K562 (cell line): ENCODE measurements around the gene KLHL14. TPM values are rescaled to one million over a fixed set of nuclear protein-coding genes. Genes with fewer than 3 reads are reported as not detected.

Source experiments
- ATAC-seq: fragments of 200-7000 bp; cut with Tn5 transposase; 3 replicates; pipeline ENCODE4 v1.9.1; 2020; ENCODE audit warnings: moderate library complexity
- BruUV-seq: library from RNA; stranded (reverse); fragments of 400-500 nt; replicated peaks from 2 replicates; lab custom pipeline; 2021; lab: Mats Ljungman, UMichigan
- CTCF ChIA-PET: fragments of 300-600 bp; formaldehyde crosslinking; extraction: SDS; loops from one replicate; lab custom pipeline; 2021; ENCODE audit warnings: low intra/inter-chr PET ratio; lab: Yijun Ruan, JAX
- POLR2A ChIA-PET: fragments of 300-600, 350-650 bp; sonication (Branson Sonifier 250); formaldehyde crosslinking; extraction: SDS; loops from one replicate; lab custom pipeline; 2021; ENCODE audit warnings: antibody characterized with exemption, inconsistent platforms; lab: Yijun Ruan, JAX
- DNase-seq, 4 experiments: peaks; one replicate each; pipeline versions ENCODE4 v3.0.0 to v3.0.0-alpha.2; 2011 to 2018; ENCODE audit warnings: low spot score in 3 of 4, mixed read lengths in 3 of 4; ENCODE audit errors: extremely low read depth in 1 of 4
- FAIRE-seq: peaks from 2 replicates; lab custom pipeline; 2011; peaks lifted over from hg19 to GRCh38; lab: Jason Lieb, UNC
- H2AFZ ChIP-seq: 2 replicates; pipeline ENCODE4 v1.6.0; 2011; ENCODE audit warnings: low read depth, low read length, control low read depth, inconsistent platforms
- H3K27ac ChIP-seq: fragments of 200-600 bp; 3 replicates; pipeline ENCODE4 v1.8.0; 2011; ENCODE audit warnings: low read depth, mild to moderate bottlenecking, control low read depth, inconsistent platforms, low read length, moderate library complexity, mixed read lengths; ENCODE audit errors: extremely low read depth
- H3K27me3 ChIP-seq, 2 experiments: fragments of 300-600 bp in 1 of 2; 2 replicates in 1 of 2; 3 replicates in 1 of 2; pipeline versions ENCODE4 v1.6.0 to v1.8.0; 2011; ENCODE audit warnings: inconsistent platforms in 2 of 2, low read length in 2 of 2, mild to moderate bottlenecking in 1 of 2, mixed read lengths in 1 of 2, moderate library complexity in 1 of 2; ENCODE audit not compliant: control insufficient read depth in 2 of 2, insufficient read depth in 2 of 2
- H3K36me3 ChIP-seq: fragments of 300-600 bp; 3 replicates; pipeline ENCODE4 v1.8.0; 2011; ENCODE audit warnings: mild to moderate bottlenecking, low read length, inconsistent platforms; ENCODE audit not compliant: control insufficient read depth, insufficient read depth
- H3K4me1 ChIP-seq, 2 experiments: fragments of 200-600 bp in 1 of 2; replicated peaks in 1 of 2; 2 replicates in 1 of 2; 3 replicates in 1 of 2; pipeline versions ENCODE4 v1.5.1 to v1.8.0; 2011; ENCODE audit warnings: inconsistent platforms in 2 of 2, low read length in 2 of 2, mild to moderate bottlenecking in 1 of 2, mixed read lengths in 1 of 2, moderate library complexity in 1 of 2; ENCODE audit not compliant: control insufficient read depth in 2 of 2, insufficient read depth in 2 of 2
- H3K4me2 ChIP-seq: 2 replicates; pipeline ENCODE4 v1.6.1; 2011; ENCODE audit warnings: low read length, control low read depth, inconsistent platforms, mixed read lengths; ENCODE audit not compliant: insufficient read depth
- H3K4me3 ChIP-seq: fragments of 200-600 bp; sonication (generic), shearing (Covaris generic); 2 replicates; pipeline ENCODE4 v1.5.1; 2016; ENCODE audit warnings: control low read depth, inconsistent platforms
- H3K79me2 ChIP-seq: fragments of 200-600 bp; 3 replicates; pipeline ENCODE4 v1.8.0; 2011; ENCODE audit warnings: low read length, inconsistent platforms; ENCODE audit not compliant: control insufficient read depth, insufficient read depth
- H3K9ac ChIP-seq, 2 experiments: 2 replicates each; pipeline versions ENCODE4 v1.6.0 to v1.6.1; 2011; ENCODE audit warnings: low read depth in 2 of 2, low read length in 2 of 2, control low read depth in 1 of 2, inconsistent platforms in 1 of 2, mild to moderate bottlenecking in 1 of 2, mixed read lengths in 1 of 2; ENCODE audit not compliant: insufficient read depth in 1 of 2
- H3K9me1 ChIP-seq: one replicate; pipeline ENCODE4 v1.6.0; 2011; ENCODE audit warnings: inconsistent platforms, mild to moderate bottlenecking, low read length, moderate library complexity; ENCODE audit not compliant: control insufficient read depth, insufficient read depth
- H3K9me3 ChIP-seq: replicated peaks from 2 replicates; pipeline ENCODE4 v1.5.1; 2011; ENCODE audit warnings: low read depth, low read length, inconsistent platforms; ENCODE audit not compliant: control insufficient read depth, insufficient read depth
- H4K20me1 ChIP-seq: replicated peaks from 2 replicates; pipeline ENCODE4 v1.6.1; 2011; ENCODE audit warnings: low read length, inconsistent platforms, mixed read lengths; ENCODE audit not compliant: control insufficient read depth, insufficient read depth
- ASH1L ChIP-seq: fragments of 450-650 bp; IDR thresholded peaks from 2 replicates; pipeline ENCODE4 v1.6.1; 2018; ENCODE audit warnings: borderline replicate concordance, mild to moderate bottlenecking, low read depth; ENCODE audit not compliant: partially characterized antibody
- CBX5 ChIP-seq: IDR thresholded peaks from 2 replicates; pipeline ENCODE4 v1.6.1; 2014; ENCODE audit warnings: low read depth, borderline replicate concordance
- CHD1 ChIP-seq: fragments of 200-600 bp; sonication (generic); IDR thresholded peaks from one replicate; pipeline ENCODE4 v1.6.1; 2012; ENCODE audit warnings: mild to moderate bottlenecking, moderate library complexity, low read length, inconsistent platforms
- FIP1L1 ChIP-seq: fragments of 200-400 bp; formaldehyde crosslinking; IDR thresholded peaks from 2 replicates; pipeline ENCODE4 v1.6.1; 2018; ENCODE audit warnings: mild to moderate bottlenecking, low read depth, low read length; ENCODE audit not compliant: poor library complexity, severe bottlenecking
- HMG20B ChIP-seq: fragments of 250-450 bp; sonication (Bioruptor Pico); IDR thresholded peaks from 2 replicates; pipeline ENCODE4 v1.5.0; 2021; ENCODE audit warnings: mild to moderate bottlenecking
- JUNB ChIP-seq: fragments of 450-650 bp; formaldehyde crosslinking; conservative IDR thresholded peaks from 2 replicates; pipeline ENCODE4 v1.4.0; 2020; ENCODE audit warnings: mild to moderate bottlenecking
- MBD2 ChIP-seq: sonication (generic); IDR thresholded peaks from 2 replicates; pipeline ENCODE4 v1.6.1; 2016; ENCODE audit warnings: low read depth, borderline replicate concordance
- MTA3 ChIP-seq: fragments of 450-650 bp; formaldehyde crosslinking; IDR thresholded peaks from 2 replicates; pipeline ENCODE4 v1.6.1; 2017; ENCODE audit warnings: mild to moderate bottlenecking, borderline replicate concordance
- NCOA6 ChIP-seq: fragments of 450-650 bp; IDR thresholded peaks from 2 replicates; pipeline ENCODE4 v1.6.1; 2017; ENCODE audit warnings: mild to moderate bottlenecking
- NR1H2 ChIP-seq: sonication (generic); formaldehyde crosslinking; IDR thresholded peaks from 2 replicates; pipeline ENCODE4 v1.4.0; 2020; ENCODE audit warnings: mild to moderate bottlenecking, missing genetic modification reagents
- RBM34 ChIP-seq: fragments of 200-400 bp; formaldehyde crosslinking; IDR thresholded peaks from 2 replicates; pipeline ENCODE4 v1.6.1; 2018; ENCODE audit warnings: low read length, borderline replicate concordance; ENCODE audit not compliant: insufficient read depth
- SMARCE1 ChIP-seq: fragments of 450-650 bp; IDR thresholded peaks from 2 replicates; pipeline ENCODE4 v1.7.1; 2016; ENCODE audit warnings: mild to moderate bottlenecking
- SREBF1 ChIP-seq: fragments of 150-350 bp; IDR thresholded peaks from 2 replicates; pipeline ENCODE4 v1.6.1; 2014; ENCODE audit warnings: antibody characterized with exemption, low read depth, low read length, borderline replicate concordance
- TEAD2 ChIP-seq: fragments of 450-650 bp; IDR thresholded peaks from 2 replicates; pipeline ENCODE4 v1.6.1; 2016; ENCODE audit warnings: missing genetic modification characterization, control low read depth, missing compliant biosample characterization
- TFE3 ChIP-seq: fragments of 450-650 bp; formaldehyde crosslinking; IDR thresholded peaks from 2 replicates; pipeline ENCODE4 v1.4.0; 2020; ENCODE audit warnings: mild to moderate bottlenecking, mixed read lengths
- ZNF324 ChIP-seq: fragments of 250-450 bp; sonication (Bioruptor Pico); IDR thresholded peaks from 2 replicates; pipeline ENCODE4 v1.4.0; 2020; ENCODE audit warnings: mild to moderate bottlenecking
- ZNF431 ChIP-seq: sonication (generic); formaldehyde crosslinking; IDR thresholded peaks from 2 replicates; pipeline ENCODE4 v1.8.0; 2022; ENCODE audit warnings: mild to moderate bottlenecking, missing genetic modification reagents
- ZNF589 ChIP-seq: fragments of 200-800 bp; sonication (Bioruptor generic); IDR thresholded peaks from 2 replicates; pipeline ENCODE4 v1.6.1; 2016; ENCODE audit warnings: low read depth, missing genetic modification characterization, missing compliant biosample characterization
- in situ Hi-C: fragments of 300-500 bp; cut with MboI; formaldehyde crosslinking; loops from 4 replicates; pipeline ENCODE4 v1.15.0; 2018; ENCODE audit warnings: inconsistent platforms, mixed read lengths
- intact Hi-C: fragments of 100-400 bp; cut with micrococcal nuclease; formaldehyde crosslinking; loops from 2 replicates; pipeline ENCODE4 v1.14.2; 2022
- polyA plus RNA-seq, 8 experiments: library from polyadenylated mRNA; depleted of rRNA in 4 of 8; stranded (reverse) in 5 of 8; unstranded in 3 of 8; fragments of >200 nt; fragmentation: Nextera tagmentation in 2 of 8; fragmentation: Illumina TruSeq in 1 of 8; extraction: Ambion mirVana in 2 of 8; extraction: Trizol in 1 of 8; gene quantifications; 2 replicates each; pipeline versions ENCODE4 v1.2.1 to v1.2.3, GENCODE V29; 2011 to 2014; ENCODE audit warnings: inconsistent platforms in 1 of 8, missing spikeins in 1 of 8
- total RNA-seq, 7 experiments: library from RNA; depleted of rRNA in 6 of 7; stranded (reverse); fragments of >200 nt in 6 of 7; fragmentation: Illumina TruSeq in 2 of 7; extraction: Trizol in 2 of 7; gene quantifications; 2 replicates each; pipeline versions ENCODE4 v1.2.1 to v1.2.3, GENCODE V29; 2011 to 2021; ENCODE audit warnings: low replicate concordance in 1 of 7
- TF ChIP-seq, protein P1 (sequence below): fragments of 250-450 bp; sonication (Bioruptor Pico); IDR thresholded peaks from 2 replicates; pipeline ENCODE4 v1.8.0; 2021; ENCODE audit warnings: mild to moderate bottlenecking, moderate library complexity
- TF ChIP-seq, protein P2 (sequence below): fragments of 250-450 bp; sonication (Bioruptor Pico); IDR thresholded peaks from 2 replicates; pipeline ENCODE4 v1.8.0; 2022; ENCODE audit warnings: inconsistent platforms

KLHL14 gene
- total and polyA plus RNA-seq, 9 of the 15 experiments (the other 6 are each of a cell fraction or from before 2014, with no cell fraction given), result not detected

- no peaks in the 10 kb centered on the region for H3K27me3 ChIP-seq
- no peaks in the 10 kb centered on the region for H3K9me1 ChIP-seq
- ATAC-seq (no peak), DNase-seq (no peak), FAIRE-seq (no peak)
- H3K9ac ChIP-seq, result no peak overlapping the region
- no peaks in the 10 kb centered on the region for H3K4me1 ChIP-seq
- no peak overlapping the region for H2AFZ ChIP-seq
- no peaks in the 10 kb centered on the region for H4K20me1 ChIP-seq
- BruUV-seq, result no TSS peak
- in situ Hi-C loops, result no loop called here
- H3K4me3 ChIP-seq, result no peak overlapping the region
- intact Hi-C loops, result no loop called here
- no peak overlapping the region for H3K4me2 ChIP-seq
- H3K36me3 ChIP-seq, result no peaks in the 10 kb centered on the region
- no peaks in the 10 kb centered on the region for H3K9me3 ChIP-seq
- no peak overlapping the region for H3K27ac ChIP-seq
- TF ChIP-seq, protein P1, sequence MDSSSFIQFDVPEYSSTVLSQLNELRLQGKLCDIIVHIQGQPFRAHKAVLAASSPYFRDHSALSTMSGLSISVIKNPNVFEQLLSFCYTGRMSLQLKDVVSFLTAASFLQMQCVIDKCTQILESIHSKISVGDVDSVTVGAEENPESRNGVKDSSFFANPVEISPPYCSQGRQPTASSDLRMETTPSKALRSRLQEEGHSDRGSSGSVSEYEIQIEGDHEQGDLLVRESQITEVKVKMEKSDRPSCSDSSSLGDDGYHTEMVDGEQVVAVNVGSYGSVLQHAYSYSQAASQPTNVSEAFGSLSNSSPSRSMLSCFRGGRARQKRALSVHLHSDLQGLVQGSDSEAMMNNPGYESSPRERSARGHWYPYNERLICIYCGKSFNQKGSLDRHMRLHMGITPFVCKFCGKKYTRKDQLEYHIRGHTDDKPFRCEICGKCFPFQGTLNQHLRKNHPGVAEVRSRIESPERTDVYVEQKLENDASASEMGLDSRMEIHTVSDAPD (CRISPR knock-in tag), result no peak
- no peak for TF ChIP-seq ZNF324 (CRISPR knock-in tag)
- no peak for TF ChIP-seq JUNB
- no peak for TF ChIP-seq NR1H2 (CRISPR knock-in tag)
- no peak for TF ChIP-seq CHD1
- TF ChIP-seq ASH1L, result no peak
- no peak for TF ChIP-seq SREBF1
- TF ChIP-seq NCOA6, result no peak
- TF ChIP-seq MTA3, result no peak
- TF ChIP-seq, protein P2, sequence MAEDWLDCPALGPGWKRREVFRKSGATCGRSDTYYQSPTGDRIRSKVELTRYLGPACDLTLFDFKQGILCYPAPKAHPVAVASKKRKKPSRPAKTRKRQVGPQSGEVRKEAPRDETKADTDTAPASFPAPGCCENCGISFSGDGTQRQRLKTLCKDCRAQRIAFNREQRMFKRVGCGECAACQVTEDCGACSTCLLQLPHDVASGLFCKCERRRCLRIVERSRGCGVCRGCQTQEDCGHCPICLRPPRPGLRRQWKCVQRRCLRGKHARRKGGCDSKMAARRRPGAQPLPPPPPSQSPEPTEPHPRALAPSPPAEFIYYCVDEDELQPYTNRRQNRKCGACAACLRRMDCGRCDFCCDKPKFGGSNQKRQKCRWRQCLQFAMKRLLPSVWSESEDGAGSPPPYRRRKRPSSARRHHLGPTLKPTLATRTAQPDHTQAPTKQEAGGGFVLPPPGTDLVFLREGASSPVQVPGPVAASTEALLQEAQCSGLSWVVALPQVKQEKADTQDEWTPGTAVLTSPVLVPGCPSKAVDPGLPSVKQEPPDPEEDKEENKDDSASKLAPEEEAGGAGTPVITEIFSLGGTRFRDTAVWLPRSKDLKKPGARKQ (CRISPR knock-in tag), result no peak
- no peak for TF ChIP-seq TEAD2 (tag)
- TF ChIP-seq SMARCE1, result no peak
- TF ChIP-seq HMG20B, result no peak
- TF ChIP-seq ZNF431 (CRISPR knock-in tag), result no peak
- TF ChIP-seq TFE3 (CRISPR knock-in tag), result no peak
- no peak for TF ChIP-seq MBD2
- no peak for TF ChIP-seq RBM34
- no peak for TF ChIP-seq ZNF589 (CRISPR knock-in tag)
- no peak for TF ChIP-seq CBX5
- TF ChIP-seq FIP1L1, result no peak
- POLR2A ChIA-PET, result no interaction called here
- H3K79me2 ChIP-seq, result no peaks in the 10 kb centered on the region
- CTCF ChIA-PET, result no interaction called here
Observed at GRCh38 chr18:32677578-32677977, 95.2 kb downstream of the KLHL14 start.
